Mesothelial cell of epicardium (in vitro differentiated cells): Measurements from ENCODE around the gene RNF223. TPM values are rescaled to one million over a fixed set of nuclear protein-coding genes. Genes with fewer than 3 reads are reported as not detected.

Source experiments
- DNase-seq, 2 experiments: peaks; one replicate each; pipeline ENCODE4 v3.0.0; 2021; ENCODE audit warnings: low spot score in 2 of 2; ENCODE audit not compliant: unreplicated experiment in 2 of 2
- H3K27ac Mint-ChIP-seq: 2 replicates; pipeline ENCODE4 v1.8.0; 2021; ENCODE audit warnings: mixed read lengths
- H3K27me3 Mint-ChIP-seq: 2 replicates; pipeline ENCODE4 v1.8.0; 2021; ENCODE audit warnings: low read depth, mixed read lengths
- H3K36me3 Mint-ChIP-seq: 2 replicates; pipeline ENCODE4 v1.8.0; 2021; ENCODE audit warnings: mixed read lengths
- H3K4me1 Mint-ChIP-seq: 2 replicates; pipeline ENCODE4 v1.8.0; 2021; ENCODE audit warnings: mixed read lengths
- H3K4me3 Mint-ChIP-seq: 2 replicates; pipeline ENCODE4 v1.8.0; 2021; ENCODE audit warnings: mild to moderate bottlenecking, moderate library complexity, mixed read lengths
- H3K9me3 Mint-ChIP-seq: 2 replicates; pipeline ENCODE4 v1.8.0; 2021; ENCODE audit warnings: mixed read lengths
- CTCF ChIP-seq: fragments of 200-600 bp; sonication (generic); IDR thresholded peaks from one replicate; pipeline ENCODE4 v1.5.0; 2021; ENCODE audit warnings: antibody characterized with exemption; ENCODE audit not compliant: unreplicated experiment
- total RNA-seq: library from RNA; stranded (reverse); gene quantifications from 3 replicates; pipeline ENCODE4 v1.2.1, GENCODE V29; 2021

The RNF223 gene
- total RNA-seq, 1 donor from 2014 or later: 0.27 TPM

GRCh38 chr1:1039145-1039910, 34.8 kb downstream of the RNF223 start:
- no peak overlapping the region for H3K27ac Mint-ChIP-seq
- H3K27me3 Mint-ChIP-seq: peaks cover 27% of the 10 kb centered on the region
- no peak for DNase-seq
- H3K36me3 Mint-ChIP-seq: peaks cover 14% of the 10 kb centered on the region
- no peaks in the 10 kb centered on the region for H3K9me3 Mint-ChIP-seq
- no peak for TF ChIP-seq CTCF
- peak overlapping the region; percentile 49 for H3K4me3 Mint-ChIP-seq
- H3K4me1 Mint-ChIP-seq: peaks cover 15% of the 10 kb centered on the region

DNA sequence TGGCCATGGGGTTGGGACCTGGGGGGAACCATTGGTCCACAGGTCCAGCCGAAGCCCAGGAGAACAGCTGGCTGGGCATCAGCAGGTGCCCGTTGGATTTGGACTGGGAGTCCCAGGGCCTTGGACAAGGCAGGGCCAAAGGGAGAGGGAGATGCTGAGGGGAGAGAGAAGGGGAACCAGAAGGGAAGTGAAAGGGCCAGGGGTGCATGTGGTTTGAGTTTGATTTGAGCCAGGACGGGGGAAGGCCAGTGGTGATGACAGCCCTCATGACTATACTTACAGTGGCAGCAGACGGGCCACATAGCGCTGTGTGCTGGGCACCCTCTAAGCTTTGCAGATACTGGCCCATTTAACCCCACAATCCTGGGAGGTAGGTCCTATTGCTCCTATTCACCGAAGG, 35.4 kb downstream of the RNF223 start:
- peak overlapping the region; percentile 22 for H3K4me3 Mint-ChIP-seq
- no peaks in the 10 kb centered on the region for H3K9me3 Mint-ChIP-seq
- no peak for TF ChIP-seq CTCF
- peaks cover 15% of the 10 kb centered on the region for H3K4me1 Mint-ChIP-seq
- H3K27me3 Mint-ChIP-seq: peaks cover 27% of the 10 kb centered on the region
- H3K27ac Mint-ChIP-seq: peak overlapping the region; percentile 56
- DNase-seq: no peak
- peaks cover 14% of the 10 kb centered on the region for H3K36me3 Mint-ChIP-seq

- H3K4me3 Mint-ChIP-seq: no peak overlapping the region
- H3K27me3 Mint-ChIP-seq: peaks cover 27% of the 10 kb centered on the region
These were observed 36.5 kb downstream of the RNF223 start for GRCh38 chr1:1037366-1038327.

GRCh38 chr1:1035291-1035943, 38.7 kb downstream of the RNF223 start:
- no peak overlapping the region for H3K27ac Mint-ChIP-seq
- peaks cover 24% of the 10 kb centered on the region for H3K4me1 Mint-ChIP-seq
- H3K36me3 Mint-ChIP-seq: peaks cover 10% of the 10 kb centered on the region
- TF ChIP-seq CTCF: no peak
- H3K27me3 Mint-ChIP-seq: peaks cover 33% of the 10 kb centered on the region
- no peak overlapping the region for H3K4me3 Mint-ChIP-seq
- H3K9me3 Mint-ChIP-seq: no peaks in the 10 kb centered on the region
- DNase-seq: no peak

More at GRCh38 chr1:1037366-1038327, 36.5 kb downstream of the RNF223 start:
- Mint-ChIP-seq H3K36me3 (peaks cover 10% of the 10 kb centered on the region), H3K27ac (no peak overlapping the region), H3K4me1 (peaks cover 15% of the 10 kb centered on the region), H3K9me3 (no peaks in the 10 kb centered on the region)
- no peak for TF ChIP-seq CTCF
- no peak for DNase-seq

GRCh38 chr1:1034439-1034781, 39.7 kb downstream of the RNF223 start:
- Mint-ChIP-seq H3K36me3 (peaks cover 10% of the 10 kb centered on the region), H3K9me3 (no peaks in the 10 kb centered on the region), H3K27me3 (peaks cover 29% of the 10 kb centered on the region), H3K27ac (no peak overlapping the region), H3K4me1 (peaks cover 19% of the 10 kb centered on the region), H3K4me3 (peak overlapping the region; percentile 60)
- TF ChIP-seq CTCF: no peak
- DNase-seq: no peak
